Fibroblast of lung (primary cell): ENCODE measurements around the gene HS6ST2.

Source experiments
- EZH2 ChIP-seq: IDR thresholded peaks from 2 replicates; pipeline ENCODE4 v1.5.1; 2012; ENCODE audit warnings: low read length, control low read depth, mild to moderate bottlenecking; ENCODE audit errors: missing control alignments
- TF ChIP-seq, protein P1 (sequence below), 2 donors: IDR thresholded peaks in 1 of 2; conservative IDR thresholded peaks in 1 of 2; 1 replicate in 1 of 2; 2 replicates in 1 of 2; pipeline ENCODE4 v1.5.1; 2011 to 2012; ENCODE audit warnings: low read length in 2 of 2, control low read depth in 1 of 2, inconsistent platforms in 1 of 2, low read depth in 1 of 2, mild to moderate bottlenecking in 1 of 2

DNA sequence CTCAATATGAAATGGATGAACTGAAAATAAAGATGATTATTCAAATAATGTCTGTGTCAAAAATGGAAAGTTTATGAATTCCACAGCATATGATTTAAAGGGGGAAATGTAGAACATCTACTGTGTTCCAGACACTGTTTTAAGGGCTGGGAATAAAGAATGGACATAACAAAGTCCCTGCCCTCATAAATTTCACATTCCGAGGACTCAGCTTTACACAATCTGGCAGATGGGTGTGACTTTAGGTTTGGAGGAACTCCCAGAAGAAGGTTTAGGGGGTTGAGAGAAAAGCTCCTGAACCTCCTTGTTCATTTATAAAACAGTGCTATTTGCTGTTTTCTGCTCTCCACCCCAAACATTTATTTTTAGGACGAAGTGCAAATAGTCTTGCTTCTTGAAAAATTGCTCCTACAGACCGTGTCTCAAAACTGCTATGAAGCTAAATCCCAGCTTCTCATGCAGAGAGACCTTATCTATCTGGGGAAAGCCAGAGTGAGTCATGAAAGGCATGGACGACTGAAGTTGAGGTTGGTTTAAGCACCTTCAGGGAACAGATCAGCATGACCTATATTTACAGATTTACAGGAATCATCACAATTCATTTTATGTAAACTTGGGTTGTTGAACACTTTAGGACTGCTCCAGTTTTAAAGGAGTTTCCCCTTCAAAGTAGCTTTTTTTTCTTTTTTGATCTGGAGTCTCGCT is 184.3 kb downstream of the HS6ST2 start:
- TF ChIP-seq, protein P1, sequence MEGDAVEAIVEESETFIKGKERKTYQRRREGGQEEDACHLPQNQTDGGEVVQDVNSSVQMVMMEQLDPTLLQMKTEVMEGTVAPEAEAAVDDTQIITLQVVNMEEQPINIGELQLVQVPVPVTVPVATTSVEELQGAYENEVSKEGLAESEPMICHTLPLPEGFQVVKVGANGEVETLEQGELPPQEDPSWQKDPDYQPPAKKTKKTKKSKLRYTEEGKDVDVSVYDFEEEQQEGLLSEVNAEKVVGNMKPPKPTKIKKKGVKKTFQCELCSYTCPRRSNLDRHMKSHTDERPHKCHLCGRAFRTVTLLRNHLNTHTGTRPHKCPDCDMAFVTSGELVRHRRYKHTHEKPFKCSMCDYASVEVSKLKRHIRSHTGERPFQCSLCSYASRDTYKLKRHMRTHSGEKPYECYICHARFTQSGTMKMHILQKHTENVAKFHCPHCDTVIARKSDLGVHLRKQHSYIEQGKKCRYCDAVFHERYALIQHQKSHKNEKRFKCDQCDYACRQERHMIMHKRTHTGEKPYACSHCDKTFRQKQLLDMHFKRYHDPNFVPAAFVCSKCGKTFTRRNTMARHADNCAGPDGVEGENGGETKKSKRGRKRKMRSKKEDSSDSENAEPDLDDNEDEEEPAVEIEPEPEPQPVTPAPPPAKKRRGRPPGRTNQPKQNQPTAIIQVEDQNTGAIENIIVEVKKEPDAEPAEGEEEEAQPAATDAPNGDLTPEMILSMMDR (conservative IDR thresholded peaks at IDR 0.05 in 1 of 2, IDR thresholded peaks at IDR 0.05 in 1 of 2; ENCODE audit: low read depth in 1 of 2, low read length in 2 of 2): no peak
- no peak for TF ChIP-seq EZH2
